GM12891 (cell line): ENCODE data around the gene GPR107.
A peak's percentile ranks its signal among the peaks of the same experiment; 100 is the strongest.

Experiments used
- POLR2A ChIP-seq: IDR thresholded peaks from 2 replicates; pipeline ENCODE4 v1.6.1; 2011; ENCODE audit warnings: low read depth, low read length, control low read depth
- POLR2AphosphoS5 ChIP-seq: IDR thresholded peaks from 2 replicates; pipeline ENCODE4 v1.6.1; 2011; ENCODE audit warnings: low read depth, low read length, control low read depth

GRCh38 chr9:130029223-130029973, 24.3 kb upstream of the GPR107 start:
- TF ChIP-seq POLR2AphosphoS5 (peak; percentile 35; the same call in 1 of the 2 replicates), POLR2A (no peak; the same call in 1 of the 2 replicates)
